Posterior vena cava (tissue), 2 donors: Measurements from ENCODE around the gene ABAT. TPM values are rescaled to one million over a fixed set of nuclear protein-coding genes. Genes with fewer than 3 reads are reported as not detected.

Source experiments
- DNase-seq: peaks from one replicate; pipeline ENCODE4 v3.0.0-alpha.2; 2020; ENCODE audit warnings: low spot score
- intact Hi-C, 2 donors: fragments of 100-400 bp; cut with DNase I; formaldehyde crosslinking; loops; one replicate each; pipeline versions ENCODE4 v1.14.1 to v1.14.2; 2022 to 2023
- total RNA-seq, 2 donors: library from RNA; stranded (reverse); fragmentation: NEBNext Ultra II Directional; extraction: Animal tissue kit (Norgen Biotek cat#: 25700); gene quantifications; one replicate each; pipeline ENCODE4 v1.2.1, GENCODE V29; 2021
- donor health status: DM: yes; HTN: yes; CAD: no.
- donor health status: DM: yes; HTN: yes; CAD: no.

Gene ABAT
- total RNA-seq, 2 donors from 2014 or later, result 2.2 to 4.4 TPM

- DNase-seq, result no peak
These were observed 145.1 kb downstream of the ABAT start for GRCh38 chr16:8819411-8820034.

GRCh38 chr16:8822403-8822802 lies 148.0 kb downstream of the ABAT start:
- no peak for DNase-seq
- intact Hi-C loops, result no loop called here

More at GRCh38 chr16:8819411-8820034, 145.1 kb downstream of the ABAT start:
- intact Hi-C loops, result no loop called here

- intact Hi-C loops, result no loop called here
These were observed 152.0 kb downstream of the ABAT start for GRCh38 chr16:8826278-8826879.

GRCh38 chr16:8828541-8829165 lies 154.2 kb downstream of the ABAT start:
- intact Hi-C loops, result no loop called here
- DNase-seq, result no peak

More at GRCh38 chr16:8826278-8826879, 152.0 kb downstream of the ABAT start:
- no peak for DNase-seq

GRCh38 chr16:8831450-8831849 lies 157.0 kb downstream of the ABAT start:
- intact Hi-C loops, result no loop called here
- peak; percentile 45 for DNase-seq

GRCh38 chr16:8831871-8832716 lies 157.7 kb downstream of the ABAT start:
- intact Hi-C loops, result no loop called here
- DNase-seq, result no peak

- intact Hi-C loops, result no loop called here
- DNase-seq, result no peak
These were observed 158.3 kb downstream of the ABAT start for GRCh38 chr16:8832717-8833105.

Other genes with a start within 250 kb of the ABAT start
- gene TMEM114, start 84.1 kb upstream of the ABAT start, total RNA-seq, result not detected
- 10 to 100 TPM; 27.4 to 30.7 TPM for gene METTL22, start 52.9 kb upstream of the ABAT start, total RNA-seq
- 1 to 10 TPM; 5.4 to 6.4 TPM for gene TMEM186, start 123.0 kb downstream of the ABAT start, total RNA-seq
- 10 to 100 TPM; 26.1 to 30.6 TPM for gene PMM2, start 123.2 kb downstream of the ABAT start, total RNA-seq
- gene CARHSP1, start 194.4 kb downstream of the ABAT start, total RNA-seq, result 10 to 100 TPM; 39.8 to 44.0 TPM
- gene LITAFD, start 207.7 kb downstream of the ABAT start, total RNA-seq, result not detected